ENCODE measurements around the gene INTS15.
A peak's percentile ranks its signal among the peaks of the same experiment; 100 is the strongest.
"Not testable (repeated sequence)": the region's sequence is repeated elsewhere in the genome, so short reads cannot be mapped to it uniquely, and the experiment has no call there.

Gene INTS15

DNA sequence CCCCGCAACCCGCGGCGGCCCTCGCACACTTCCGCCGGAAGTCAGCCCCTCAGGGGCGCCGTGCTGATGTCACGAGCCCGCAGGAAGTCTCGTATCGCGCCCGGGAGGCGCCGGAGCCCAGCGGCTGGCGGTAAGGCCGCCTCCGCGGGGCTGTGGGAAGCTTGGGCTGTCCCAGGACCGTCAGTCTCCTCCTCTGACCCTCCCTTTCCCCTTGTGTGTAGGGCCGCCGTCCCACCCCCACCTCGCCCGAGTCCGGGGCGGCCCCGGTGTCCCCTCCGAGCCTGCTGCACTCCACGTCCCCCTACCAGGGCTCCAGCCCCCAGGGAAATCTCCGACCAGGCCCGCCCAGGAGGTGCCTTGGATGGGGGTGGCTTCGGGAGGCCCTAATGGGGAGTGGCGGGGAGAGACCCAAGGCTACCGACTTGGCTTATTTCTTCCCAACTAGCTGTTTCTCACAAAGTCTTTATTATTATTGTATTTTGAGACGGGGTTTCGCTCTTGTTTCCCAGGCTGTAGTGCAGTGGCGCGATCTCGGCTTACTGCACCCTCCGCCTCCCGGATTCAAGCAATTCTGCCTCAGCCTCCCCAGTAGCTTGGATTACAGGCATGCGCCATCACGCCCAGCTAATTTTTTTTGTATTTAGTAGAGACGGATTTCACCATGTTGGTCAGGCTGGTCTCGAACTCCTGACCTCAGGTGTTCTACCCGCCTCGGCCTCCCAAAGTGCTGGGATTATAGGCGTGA, 12.3 kb upstream of the INTS15 start, which contains the start of gene ZDHHC4:
TSS of gene ZDHHC4 (plus strand) at position 86 of the 745 bp plus-strand sequence. CDS start 3,108 bp downstream, outside the sequence.
- Histone ChIP-seq H3K4me1 (ENCODE audit: control insufficient read depth, insufficient read depth, low read length, poor library complexity, severe bottlenecking) (peaks cover 12% of the 10 kb centered on the region), H3K36me3 (ENCODE audit: control insufficient read depth, insufficient read depth, low read length) (peaks cover 21% of the 10 kb centered on the region), H3K4me3 (ENCODE audit: extremely low read depth, insufficient read depth, low read length, poor library complexity, severe bottlenecking) (peak within 1 kb of the TSS; percentile 59), H3K9me3 (ENCODE audit: control insufficient read depth, low read length) (no peaks in the 10 kb centered on the region), H3K27ac (ENCODE audit: low read depth, low read length, severe bottlenecking) (peak within 1 kb of the TSS; percentile 94)
- WGBS, 2 experiments (ENCODE audit: insufficient coverage in 2 of 2), result 32 to 36% methylated on average over 25 to 33 of the region's 51 CpGs

DNA sequence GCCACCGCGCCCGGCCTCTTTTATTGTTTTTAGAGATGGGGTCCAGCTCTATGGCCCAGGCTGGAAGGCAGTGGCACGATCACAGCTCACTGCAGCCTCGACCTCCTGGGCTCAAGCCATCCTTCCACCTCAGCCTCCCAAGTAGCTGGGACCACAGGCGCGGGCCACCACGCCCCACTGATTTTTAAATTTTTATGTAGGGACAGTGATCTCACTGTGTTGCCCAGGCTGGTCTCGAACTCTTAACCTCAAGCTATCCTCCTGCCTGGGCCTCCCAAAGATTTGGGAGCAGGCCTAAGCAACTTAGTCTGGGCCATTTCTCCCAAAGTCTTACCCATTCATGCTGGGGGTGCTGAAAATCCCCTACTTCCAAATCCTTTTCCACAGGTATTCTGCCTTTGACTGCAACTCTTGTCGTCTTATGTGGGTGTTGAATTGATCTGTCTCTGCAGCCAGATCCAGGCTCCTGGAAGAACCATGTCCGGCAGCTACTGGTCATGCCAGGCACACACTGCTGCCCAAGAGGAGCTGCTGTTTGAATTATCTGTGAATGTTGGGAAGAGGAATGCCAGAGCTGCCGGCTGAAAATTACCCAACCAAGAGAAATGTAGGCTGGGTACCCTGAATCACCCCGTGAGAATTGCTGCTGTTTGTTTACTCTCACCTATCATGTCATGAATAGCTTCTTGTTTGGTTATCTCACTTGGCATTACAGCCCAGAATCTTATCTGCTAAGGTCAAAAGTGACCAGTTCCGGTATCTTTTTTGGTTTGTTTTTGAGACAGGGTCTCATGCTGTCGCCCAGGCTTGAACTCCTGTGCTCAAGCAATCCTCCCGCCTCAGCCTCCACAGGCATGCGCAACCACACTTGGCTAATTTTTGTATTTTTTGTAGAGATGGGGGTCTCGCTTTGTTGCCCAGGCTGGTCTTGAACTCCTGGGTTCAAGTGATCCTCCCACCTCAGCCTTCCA, 11.4 kb upstream of the INTS15 start:
- peak overlapping the region; percentile 59 for H3K4me3 ChIP-seq (ENCODE audit: extremely low read depth, insufficient read depth, low read length, poor library complexity, severe bottlenecking)
- peaks cover 12% of the 10 kb centered on the region for H3K4me1 ChIP-seq (ENCODE audit: control insufficient read depth, insufficient read depth, low read length, poor library complexity, severe bottlenecking)
- no peaks in the 10 kb centered on the region for H3K9me3 ChIP-seq (ENCODE audit: control insufficient read depth, low read length)
- WGBS, 2 experiments (ENCODE audit: insufficient coverage in 2 of 2), result 82 to 94% methylated on average over 6 to 7 of the region's 18 CpGs
- peak overlapping the region; percentile 94 for H3K27ac ChIP-seq (ENCODE audit: low read depth, low read length, severe bottlenecking)
- peaks cover 25% of the 10 kb centered on the region for H3K36me3 ChIP-seq (ENCODE audit: control insufficient read depth, insufficient read depth, low read length)

- no peaks in the 10 kb centered on the region for H3K9me3 ChIP-seq (ENCODE audit: control insufficient read depth, low read length)
- no peak overlapping the region for H3K4me3 ChIP-seq (ENCODE audit: extremely low read depth, insufficient read depth, low read length, poor library complexity, severe bottlenecking)
- 91 to 100% methylated on average over 4 of the region's 4 CpGs for WGBS, 2 experiments (ENCODE audit: insufficient coverage in 2 of 2)
- peaks cover 31% of the 10 kb centered on the region for H3K36me3 ChIP-seq (ENCODE audit: control insufficient read depth, insufficient read depth, low read length)
- peak overlapping the region; percentile 94 for H3K27ac ChIP-seq (ENCODE audit: low read depth, low read length, severe bottlenecking)
- peaks cover 12% of the 10 kb centered on the region for H3K4me1 ChIP-seq (ENCODE audit: control insufficient read depth, insufficient read depth, low read length, poor library complexity, severe bottlenecking)
Measured at GRCh38 chr7:6579446-6579845, 10.4 kb upstream of the INTS15 start.

- not testable (repeated sequence) for H3K27ac ChIP-seq (ENCODE audit: low read depth, low read length, severe bottlenecking); H3K4me3 ChIP-seq (ENCODE audit: extremely low read depth, insufficient read depth, low read length, poor library complexity, severe bottlenecking); H3K4me1 ChIP-seq (ENCODE audit: control insufficient read depth, insufficient read depth, low read length, poor library complexity, severe bottlenecking); H3K9me3 ChIP-seq (ENCODE audit: control insufficient read depth, low read length)
- WGBS, 2 experiments (ENCODE audit: insufficient coverage in 2 of 2), result 94 to 96% methylated on average over 2 to 7 of the region's 8 CpGs
- peaks cover 54% of the 10 kb centered on the region for H3K36me3 ChIP-seq (ENCODE audit: control insufficient read depth, insufficient read depth, low read length)
Measured at GRCh38 chr7:6585746-6586432, 3.9 kb upstream of the INTS15 start.

DNA sequence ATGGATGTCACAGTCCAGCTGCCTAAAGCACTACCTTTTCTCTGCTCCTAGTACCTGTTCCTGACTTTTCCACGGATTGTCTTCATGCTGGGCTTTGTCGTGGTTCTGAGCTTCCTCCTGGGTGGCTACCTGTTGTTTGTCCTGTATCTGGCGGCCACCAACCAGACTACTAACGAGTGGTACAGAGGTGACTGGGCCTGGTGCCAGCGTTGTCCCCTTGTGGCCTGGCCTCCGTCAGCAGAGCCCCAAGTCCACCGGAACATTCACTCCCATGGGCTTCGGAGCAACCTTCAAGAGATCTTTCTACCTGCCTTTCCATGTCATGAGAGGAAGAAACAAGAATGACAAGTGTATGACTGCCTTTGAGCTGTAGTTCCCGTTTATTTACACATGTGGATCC, 1.3 kb upstream of the INTS15 start:
- H3K9me3 ChIP-seq (ENCODE audit: control insufficient read depth, low read length), result no peaks in the 10 kb centered on the region
- no peak overlapping the region for H3K27ac ChIP-seq (ENCODE audit: low read depth, low read length, severe bottlenecking)
- peaks cover 55% of the 10 kb centered on the region for H3K36me3 ChIP-seq (ENCODE audit: control insufficient read depth, insufficient read depth, low read length)
- WGBS, 2 experiments (ENCODE audit: insufficient coverage in 2 of 2), result 90 to 93% methylated on average over 7 to 9 of the region's 9 CpGs
- H3K4me3 ChIP-seq (ENCODE audit: extremely low read depth, insufficient read depth, low read length, poor library complexity, severe bottlenecking), result no peak overlapping the region
- H3K4me1 ChIP-seq (ENCODE audit: control insufficient read depth, insufficient read depth, low read length, poor library complexity, severe bottlenecking), result no peaks in the 10 kb centered on the region

GRCh38 chr7:6589151-6589828, 531 bp upstream of the INTS15 start:
- Histone ChIP-seq H3K4me3 (ENCODE audit: extremely low read depth, insufficient read depth, low read length, poor library complexity, severe bottlenecking) (no peak overlapping the region), H3K27ac (ENCODE audit: low read depth, low read length, severe bottlenecking) (no peak overlapping the region), H3K36me3 (ENCODE audit: control insufficient read depth, insufficient read depth, low read length) (peaks cover 60% of the 10 kb centered on the region), H3K9me3 (ENCODE audit: control insufficient read depth, low read length) (no peaks in the 10 kb centered on the region), H3K4me1 (ENCODE audit: control insufficient read depth, insufficient read depth, low read length, poor library complexity, severe bottlenecking) (no peaks in the 10 kb centered on the region)
- WGBS, 2 experiments (ENCODE audit: insufficient coverage in 2 of 2), result 54 to 59% methylated on average over 21 of the region's 22 CpGs

GRCh38 chr7:6590645-6591110, 857 bp downstream of the INTS15 start:
- Histone ChIP-seq H3K9me3 (ENCODE audit: control insufficient read depth, low read length) (no peaks in the 10 kb centered on the region), H3K4me1 (ENCODE audit: control insufficient read depth, insufficient read depth, low read length, poor library complexity, severe bottlenecking) (no peaks in the 10 kb centered on the region), H3K4me3 (ENCODE audit: extremely low read depth, insufficient read depth, low read length, poor library complexity, severe bottlenecking) (peak overlapping the region; percentile 86), H3K36me3 (ENCODE audit: control insufficient read depth, insufficient read depth, low read length) (peaks cover 61% of the 10 kb centered on the region), H3K27ac (ENCODE audit: low read depth, low read length, severe bottlenecking) (peak overlapping the region; percentile 76)
- 10 to 22% methylated on average over 6 to 7 of the region's 10 CpGs for WGBS, 2 experiments (ENCODE audit: insufficient coverage in 2 of 2)

- WGBS, 2 experiments (ENCODE audit: insufficient coverage in 2 of 2), result 95% methylated on average over 15 of the region's 15 CpGs
- H3K9me3 ChIP-seq (ENCODE audit: control insufficient read depth, low read length), result no peaks in the 10 kb centered on the region
- H3K4me3 ChIP-seq (ENCODE audit: extremely low read depth, insufficient read depth, low read length, poor library complexity, severe bottlenecking), result no peak overlapping the region
- no peaks in the 10 kb centered on the region for H3K4me1 ChIP-seq (ENCODE audit: control insufficient read depth, insufficient read depth, low read length, poor library complexity, severe bottlenecking)
- no peak overlapping the region for H3K27ac ChIP-seq (ENCODE audit: low read depth, low read length, severe bottlenecking)
- H3K36me3 ChIP-seq (ENCODE audit: control insufficient read depth, insufficient read depth, low read length), result peaks cover 88% of the 10 kb centered on the region
Measured at GRCh38 chr7:6600093-6600492, 10.3 kb downstream of the INTS15 start.

DNA sequence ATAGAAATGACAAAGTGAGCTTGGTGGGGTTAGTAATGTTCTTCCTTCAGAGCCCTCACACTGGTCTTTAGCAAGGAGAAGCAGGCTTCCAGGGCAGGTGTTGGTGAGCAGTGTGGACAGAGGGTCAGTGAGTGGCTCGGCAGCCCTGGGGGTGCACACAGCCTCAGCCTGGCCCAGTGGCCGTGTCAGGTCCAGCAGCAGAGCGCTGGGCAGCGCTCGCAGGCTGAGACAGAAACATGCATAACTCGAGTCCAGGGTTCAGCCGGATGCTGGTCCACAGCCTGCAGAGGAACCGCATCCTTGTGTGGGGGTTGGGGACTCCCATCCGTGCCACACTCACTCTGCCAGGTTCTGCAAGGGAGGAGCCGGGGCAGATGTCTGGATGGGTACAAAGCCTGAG, 14.6 kb downstream of the INTS15 start:
- peaks cover 74% of the 10 kb centered on the region for H3K36me3 ChIP-seq (ENCODE audit: control insufficient read depth, insufficient read depth, low read length)
- H3K4me3 ChIP-seq (ENCODE audit: extremely low read depth, insufficient read depth, low read length, poor library complexity, severe bottlenecking), result no peak overlapping the region
- H3K4me1 ChIP-seq (ENCODE audit: control insufficient read depth, insufficient read depth, low read length, poor library complexity, severe bottlenecking), result no peaks in the 10 kb centered on the region
- H3K9me3 ChIP-seq (ENCODE audit: control insufficient read depth, low read length), result no peaks in the 10 kb centered on the region
- no peak overlapping the region for H3K27ac ChIP-seq (ENCODE audit: low read depth, low read length, severe bottlenecking)
- WGBS, 2 experiments (ENCODE audit: insufficient coverage in 2 of 2), result 96 to 97% methylated on average over 9 to 10 of the region's 10 CpGs

All from mesodermal cell (in vitro differentiated cells).